ENCODE results near the gene KCNT1. TPM values are rescaled to one million over a fixed set of nuclear protein-coding genes. Genes with fewer than 3 reads are reported as not detected.

Gene KCNT1
- total RNA-seq, 2 donors from 2014 or later = 0.28 to 0.38 TPM

- no peak for DNase-seq (ENCODE audit: low spot score)
- intact Hi-C loops (cut with DNase I) = loop anchor here in 1 of 2 donors (1.0 kb wide), 1 partner anchor 21 kb away; no protein-coding TSS in a partner anchor
Observed at GRCh38 chr9:135714242-135715055, 12.5 kb downstream of the KCNT1 start.

GRCh38 chr9:135715056-135715595 is 13.1 kb downstream of the KCNT1 start:
- intact Hi-C loops (cut with DNase I) = no loop called here

GRCh38 chr9:135716045-135716444 is 14.1 kb downstream of the KCNT1 start:
- DNase-seq (ENCODE audit: low spot score) = no peak
- intact Hi-C loops (cut with DNase I) = no loop called here

More at GRCh38 chr9:135715056-135715595, 13.1 kb downstream of the KCNT1 start:
- no peak for DNase-seq (ENCODE audit: low spot score)

GRCh38 chr9:135717410-135717809 is 15.4 kb downstream of the KCNT1 start:
- intact Hi-C loops (cut with DNase I) = no loop called here
- DNase-seq (ENCODE audit: low spot score) = no peak

- intact Hi-C loops (cut with DNase I) = no loop called here
- DNase-seq (ENCODE audit: low spot score) = no peak
Observed at GRCh38 chr9:135718616-135719015, 16.6 kb downstream of the KCNT1 start.

- DNase-seq (ENCODE audit: low spot score) = no peak
- intact Hi-C loops (cut with DNase I) = no loop called here
Observed at GRCh38 chr9:135719472-135719871, 17.5 kb downstream of the KCNT1 start.

- intact Hi-C loops (cut with DNase I) = no loop called here
- DNase-seq (ENCODE audit: low spot score) = no peak
Observed at GRCh38 chr9:135722365-135722764, 20.4 kb downstream of the KCNT1 start.

- no peak for DNase-seq (ENCODE audit: low spot score)
- intact Hi-C loops (cut with DNase I) = no loop called here
Observed at GRCh38 chr9:135724186-135724787, 22.3 kb downstream of the KCNT1 start.

- intact Hi-C loops (cut with DNase I) = no loop called here
- no peak for DNase-seq (ENCODE audit: low spot score)
Observed at GRCh38 chr9:135726138-135726853, 24.3 kb downstream of the KCNT1 start.

- no peak for DNase-seq (ENCODE audit: low spot score)
- intact Hi-C loops (cut with DNase I) = no loop called here
Observed at GRCh38 chr9:135727257-135727875, 25.4 kb downstream of the KCNT1 start.

- intact Hi-C loops (cut with DNase I) = no loop called here
Observed at GRCh38 chr9:135728436-135729110, 26.6 kb downstream of the KCNT1 start.

GRCh38 chr9:135729480-135729879 is 27.5 kb downstream of the KCNT1 start:
- DNase-seq (ENCODE audit: low spot score) = no peak
- intact Hi-C loops (cut with DNase I) = no loop called here

More at GRCh38 chr9:135728436-135729110, 26.6 kb downstream of the KCNT1 start:
- DNase-seq (ENCODE audit: low spot score) = no peak

GRCh38 chr9:135731454-135731853 is 29.5 kb downstream of the KCNT1 start:
- no peak for DNase-seq (ENCODE audit: low spot score)
- intact Hi-C loops (cut with DNase I) = no loop called here

GRCh38 chr9:135732569-135733257 is 30.7 kb downstream of the KCNT1 start:
- intact Hi-C loops (cut with DNase I) = no loop called here
- DNase-seq (ENCODE audit: low spot score) = no peak

- DNase-seq (ENCODE audit: low spot score) = no peak
- intact Hi-C loops (cut with DNase I) = no loop called here
Observed at GRCh38 chr9:135734616-135735144, 32.7 kb downstream of the KCNT1 start.

GRCh38 chr9:135736272-135736978 is 34.4 kb downstream of the KCNT1 start:
- no peak for DNase-seq (ENCODE audit: low spot score)
- intact Hi-C loops (cut with DNase I) = no loop called here

- intact Hi-C loops (cut with DNase I) = no loop called here
- DNase-seq (ENCODE audit: low spot score) = no peak
Observed at GRCh38 chr9:135736979-135737839, 35.2 kb downstream of the KCNT1 start.

Measured in posterior vena cava (tissue), 2 donors.